ENCODE data around the gene S100A7. TPM values are rescaled to one million over a fixed set of nuclear protein-coding genes. Genes with fewer than 3 reads are reported as not detected.

The S100A7 gene
- polyA plus RNA-seq, 3 donors: not detected

- no peak overlapping the region for H3K4me3 Mint-ChIP-seq
- H3K27me3 Mint-ChIP-seq (ENCODE audit: low read depth in 3 of 3): peaks cover 24 to 36% (median 25%) of the 10 kb centered on the region in 3 donors
- peaks cover 0 to 2% (median 0%) of the 10 kb centered on the region in 7 donors for H3K9me3 Mint-ChIP-seq
- H3K27ac ChIP-seq (ENCODE audit: low read depth in 1 of 2, low read length in 2 of 2): no peak overlapping the region
- H3K79me2 ChIP-seq (ENCODE audit: insufficient read depth, low read length): no peaks in the 10 kb centered on the region
- H3K4me1 Mint-ChIP-seq: no peaks in the 10 kb centered on the region
- no peak overlapping the region for H3K4me3 ChIP-seq (replicated peaks in 1 of 3; ENCODE audit: low read depth in 2 of 3, low read length in 3 of 3)
- H3K36me3 Mint-ChIP-seq: no peaks in the 10 kb centered on the region
- no peaks in the 10 kb centered on the region for H3K36me3 ChIP-seq (replicated peaks in 1 of 2; ENCODE audit: control insufficient read depth in 1 of 2, insufficient read depth in 2 of 2, low read length in 2 of 2)
- H3K4me2 ChIP-seq (replicated peaks; ENCODE audit: extremely low read depth, low read length, poor library complexity, severe bottlenecking): no peak overlapping the region
- no peak for TF ChIP-seq CTCF (IDR thresholded peaks at IDR 0.05)
- no peaks in the 10 kb centered on the region for H3K9me3 ChIP-seq (replicated peaks in 1 of 2; ENCODE audit: control insufficient read depth in 1 of 2, insufficient read depth in 1 of 2, low read length in 2 of 2)
- no peak overlapping the region for H3K9ac ChIP-seq (ENCODE audit: insufficient read depth, low read length, poor library complexity, severe bottlenecking)
- DNase-seq: no peak
- no peaks in the 10 kb centered on the region for H3K4me1 ChIP-seq (ENCODE audit: control insufficient read depth in 1 of 2, insufficient read depth in 2 of 2, low read length in 2 of 2)
- no peak overlapping the region for H2AFZ ChIP-seq (ENCODE audit: insufficient read depth, low read depth, low read length, poor library complexity, severe bottlenecking)
- intact Hi-C loops (cut with micrococcal nuclease): no loop called here
- peaks cover 0 to 10% of the 10 kb centered on the region in 2 donors for H3K27me3 ChIP-seq (ENCODE audit: control insufficient read depth in 2 of 2, insufficient read depth in 2 of 2, low read length in 2 of 2)
- 52% methylated on average over 5 of the region's 6 CpGs for WGBS (ENCODE audit: insufficient coverage)
- H4K20me1 ChIP-seq (ENCODE audit: insufficient read depth, low read length): no peaks in the 10 kb centered on the region
- no peak overlapping the region for H3K27ac Mint-ChIP-seq
Observed at GRCh38 chr1:153483776-153484175, 23.3 kb upstream of the S100A7 start.

- H3K79me2 ChIP-seq (ENCODE audit: insufficient read depth, low read length): no peaks in the 10 kb centered on the region
- Mint-ChIP-seq H3K4me3 (no peak overlapping the region), H3K4me1 (no peaks in the 10 kb centered on the region), H3K36me3 (no peaks in the 10 kb centered on the region), H3K27ac (peak overlapping the region in 1 of 7 donors; percentile 3), H3K27me3 (ENCODE audit: low read depth in 3 of 3) (peaks cover 24 to 34% (median 29%) of the 10 kb centered on the region in 3 donors), H3K9me3 (peaks cover 0 to 2% (median 0%) of the 10 kb centered on the region in 7 donors)
- H3K4me3 ChIP-seq (replicated peaks in 1 of 3; ENCODE audit: low read depth in 2 of 3, low read length in 3 of 3): no peak overlapping the region
- no peaks in the 10 kb centered on the region for H3K4me1 ChIP-seq (ENCODE audit: control insufficient read depth in 1 of 2, insufficient read depth in 2 of 2, low read length in 2 of 2)
- no peaks in the 10 kb centered on the region for H3K36me3 ChIP-seq (replicated peaks in 1 of 2; ENCODE audit: control insufficient read depth in 1 of 2, insufficient read depth in 2 of 2, low read length in 2 of 2)
- H3K4me2 ChIP-seq (replicated peaks; ENCODE audit: extremely low read depth, low read length, poor library complexity, severe bottlenecking): no peak overlapping the region
- no peak for TF ChIP-seq CTCF (IDR thresholded peaks at IDR 0.05)
- no CpG with 5 or more reads among the region's 2 CpGs for WGBS (ENCODE audit: insufficient coverage)
- H2AFZ ChIP-seq (ENCODE audit: insufficient read depth, low read depth, low read length, poor library complexity, severe bottlenecking): no peak overlapping the region
- peaks cover 0 to 10% of the 10 kb centered on the region in 2 donors for H3K27me3 ChIP-seq (ENCODE audit: control insufficient read depth in 2 of 2, insufficient read depth in 2 of 2, low read length in 2 of 2)
- intact Hi-C loops (cut with micrococcal nuclease): no loop called here
- no peaks in the 10 kb centered on the region for H3K9me3 ChIP-seq (replicated peaks in 1 of 2; ENCODE audit: control insufficient read depth in 1 of 2, insufficient read depth in 1 of 2, low read length in 2 of 2)
- no peaks in the 10 kb centered on the region for H4K20me1 ChIP-seq (ENCODE audit: insufficient read depth, low read length)
- DNase-seq: no peak
- H3K9ac ChIP-seq (ENCODE audit: insufficient read depth, low read length, poor library complexity, severe bottlenecking): no peak overlapping the region
- H3K27ac ChIP-seq (ENCODE audit: low read depth in 1 of 2, low read length in 2 of 2): no peak overlapping the region
Observed at GRCh38 chr1:153481124-153481523, 20.7 kb upstream of the S100A7 start.

Measured in CD14-positive monocyte (primary cell).